Neural progenitor cell (in vitro differentiated cells): Measurements from ENCODE around the gene ELOA2.
"Not testable (repeated sequence)": the region's sequence is repeated elsewhere in the genome, so short reads cannot be mapped to it uniquely, and the experiment has no call there.

Experiments
- CTCF ChIP-seq: fragments of 200-600 bp; sonication (generic); IDR thresholded peaks from 2 replicates; pipeline ENCODE4 v1.5.1; 2017; ENCODE audit warnings: antibody characterized with exemption, mild to moderate bottlenecking
- EZH2 ChIP-seq: fragments of 200-600 bp; sonication (generic); IDR thresholded peaks from 2 replicates; pipeline ENCODE4 v1.6.1; 2017; ENCODE audit warnings: antibody characterized with exemption, mild to moderate bottlenecking, moderate library complexity

GRCh38 chr18:47019870-47020269, 15.6 kb downstream of the ELOA2 start:
- not testable (repeated sequence) for TF ChIP-seq CTCF, EZH2
